Panc1 (cell line): ENCODE measurements around the gene IL10RB. TPM values are rescaled to one million over a fixed set of nuclear protein-coding genes. Genes with fewer than 3 reads are reported as not detected.

Experiments
- ATAC-seq: fragments of 200-7000 bp; cut with Tn5 transposase; 2 replicates; pipeline ENCODE4 v1.9.1; 2020; ENCODE audit warnings: mild to moderate bottlenecking, moderate library complexity
- BruUV-seq: library from RNA; stranded (reverse); fragments of 400-500 nt; replicated peaks from 2 replicates; lab custom pipeline; 2021; lab: Mats Ljungman, UMichigan
- CTCF ChIA-PET: fragments of 300-600 bp; sonication (Branson Sonifier 250); formaldehyde crosslinking; loops from one replicate; lab custom pipeline; 2022; ENCODE audit warnings: antibody characterized with exemption; lab: Charles Lee
- POLR2A ChIA-PET: fragments of 300-600 bp; sonication (Branson Sonifier 250); formaldehyde crosslinking; loops from one replicate; lab custom pipeline; 2022; ENCODE audit warnings: antibody characterized with exemption; lab: Charles Lee
- DNase-seq: peaks from one replicate; pipeline ENCODE4 v3.0.0-alpha.2; 2010; ENCODE audit warnings: low read depth, low spot score
- H3K27ac ChIP-seq: 2 replicates; pipeline ENCODE4 v1.5.1; 2011; ENCODE audit warnings: mild to moderate bottlenecking, low read length, inconsistent platforms
- H3K27me3 ChIP-seq: fragments of 200-500 bp; sonication (Bioruptor generic); 2 replicates; pipeline ENCODE4 v1.6.0; 2014; ENCODE audit warnings: low read length, inconsistent platforms; ENCODE audit not compliant: control insufficient read depth, insufficient read depth
- H3K36me3 ChIP-seq: fragments of 200-500 bp; sonication (Bioruptor generic); 2 replicates; pipeline ENCODE4 v1.5.1; 2014; ENCODE audit warnings: inconsistent platforms, mild to moderate bottlenecking, low read length, moderate library complexity; ENCODE audit not compliant: control insufficient read depth, insufficient read depth
- H3K4me1 ChIP-seq: 2 replicates; pipeline ENCODE4 v1.5.1; 2011; ENCODE audit warnings: inconsistent platforms, mild to moderate bottlenecking, low read length, moderate library complexity; ENCODE audit not compliant: control insufficient read depth, insufficient read depth
- H3K4me3 ChIP-seq, 2 experiments: 2 replicates each; pipeline ENCODE4 v1.5.1; 2011 to 2012; ENCODE audit warnings: low read depth in 2 of 2, low read length in 2 of 2, mild to moderate bottlenecking in 2 of 2, inconsistent platforms in 1 of 2, moderate library complexity in 1 of 2
- H3K9me3 ChIP-seq: fragments of 200-500 bp; sonication (Bioruptor generic); 2 replicates; pipeline ENCODE4 v1.5.1; 2014; ENCODE audit warnings: low read depth, mild to moderate bottlenecking, inconsistent platforms, low read length, moderate library complexity; ENCODE audit not compliant: control insufficient read depth, insufficient read depth
- POLR2AphosphoS5 ChIP-seq: IDR thresholded peaks from 2 replicates; pipeline ENCODE4 v1.6.1; 2012; ENCODE audit warnings: mild to moderate bottlenecking, low read depth, low read length, moderate library complexity
- SIN3A ChIP-seq: IDR thresholded peaks from 2 replicates; pipeline ENCODE4 v1.6.1; 2012; ENCODE audit warnings: low read depth, mild to moderate bottlenecking, low read length, moderate library complexity, borderline replicate concordance; ENCODE audit not compliant: insufficient read depth
- TCF7L2 ChIP-seq: IDR thresholded peaks from 2 replicates; pipeline ENCODE4 v1.6.1; 2011; ENCODE audit warnings: mild to moderate bottlenecking, low read depth, low read length, inconsistent platforms
- in situ Hi-C: cut with HindIII; loops from 2 replicates; pipeline ENCODE4 v1.10.0; 2016; ENCODE audit warnings: low sequenced_read_pairs, low pct_unique_long_range_greater_than_20kb
- intact Hi-C: fragments of 100-400 bp; cut with micrococcal nuclease; formaldehyde crosslinking; loops from one replicate; pipeline ENCODE4 v1.10.0; 2022; ENCODE audit not compliant: unreplicated experiment
- total RNA-seq: library from RNA; stranded (reverse); gene quantifications from one replicate; pipeline ENCODE4 v1.2.1, GENCODE V29; 2021; ENCODE audit not compliant: unreplicated experiment
- TF ChIP-seq, protein P1 (sequence below): fragments of 450-650 bp; IDR thresholded peaks from 2 replicates; pipeline ENCODE4 v1.5.1; 2017; ENCODE audit warnings: mild to moderate bottlenecking
- TF ChIP-seq, protein P2 (sequence below), 2 experiments: IDR thresholded peaks; 2 replicates each; pipeline ENCODE4 v1.6.1; 2011 to 2012; ENCODE audit warnings: low read depth in 2 of 2, control low read depth in 1 of 2, low read length in 1 of 2, mild to moderate bottlenecking in 1 of 2, moderate library complexity in 1 of 2; ENCODE audit not compliant: insufficient read depth in 1 of 2

Gene IL10RB
- total RNA-seq, 1 experiment from 2014 or later = 17.7 TPM

DNA sequence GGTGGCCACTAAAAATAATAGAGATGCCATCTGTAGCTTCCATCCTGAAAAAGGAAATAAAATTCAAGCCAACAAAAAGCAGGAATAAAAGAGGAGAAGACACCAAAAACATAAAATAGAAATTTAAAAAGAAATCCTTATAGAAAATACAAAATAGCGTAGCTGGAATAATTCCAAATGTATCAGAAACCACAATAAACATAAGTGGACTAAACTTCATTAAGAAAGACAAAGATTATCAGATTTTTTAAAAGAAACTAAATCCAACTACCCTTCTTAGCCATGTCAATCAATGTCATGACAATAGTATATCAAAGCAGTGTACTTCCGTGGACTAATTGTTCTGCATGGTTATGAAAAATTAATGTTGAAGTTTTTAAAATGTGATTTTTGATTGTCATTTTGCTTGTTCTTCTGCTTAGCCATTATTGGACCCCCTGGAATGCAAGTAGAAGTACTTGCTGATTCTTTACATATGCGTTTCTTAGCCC is 13.2 kb downstream of the IL10RB start:
- Histone ChIP-seq H3K9me3 (peaks cover 6% of the 10 kb centered on the region; the same call in 1 of the 2 replicates), H3K4me1 (no peaks in the 10 kb centered on the region), H3K36me3 (no peaks in the 10 kb centered on the region; the same call in 1 of the 2 replicates), H3K27ac (no peak overlapping the region), H3K27me3 (no peaks in the 10 kb centered on the region), H3K4me3 (no peak overlapping the region)
- no TSS peak for BruUV-seq
- no peak for TF ChIP-seq TCF7L2
- TF ChIP-seq, protein P1, sequence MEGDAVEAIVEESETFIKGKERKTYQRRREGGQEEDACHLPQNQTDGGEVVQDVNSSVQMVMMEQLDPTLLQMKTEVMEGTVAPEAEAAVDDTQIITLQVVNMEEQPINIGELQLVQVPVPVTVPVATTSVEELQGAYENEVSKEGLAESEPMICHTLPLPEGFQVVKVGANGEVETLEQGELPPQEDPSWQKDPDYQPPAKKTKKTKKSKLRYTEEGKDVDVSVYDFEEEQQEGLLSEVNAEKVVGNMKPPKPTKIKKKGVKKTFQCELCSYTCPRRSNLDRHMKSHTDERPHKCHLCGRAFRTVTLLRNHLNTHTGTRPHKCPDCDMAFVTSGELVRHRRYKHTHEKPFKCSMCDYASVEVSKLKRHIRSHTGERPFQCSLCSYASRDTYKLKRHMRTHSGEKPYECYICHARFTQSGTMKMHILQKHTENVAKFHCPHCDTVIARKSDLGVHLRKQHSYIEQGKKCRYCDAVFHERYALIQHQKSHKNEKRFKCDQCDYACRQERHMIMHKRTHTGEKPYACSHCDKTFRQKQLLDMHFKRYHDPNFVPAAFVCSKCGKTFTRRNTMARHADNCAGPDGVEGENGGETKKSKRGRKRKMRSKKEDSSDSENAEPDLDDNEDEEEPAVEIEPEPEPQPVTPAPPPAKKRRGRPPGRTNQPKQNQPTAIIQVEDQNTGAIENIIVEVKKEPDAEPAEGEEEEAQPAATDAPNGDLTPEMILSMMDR = no peak
- no peak for TF ChIP-seq POLR2AphosphoS5
- TF ChIP-seq, protein P2, sequence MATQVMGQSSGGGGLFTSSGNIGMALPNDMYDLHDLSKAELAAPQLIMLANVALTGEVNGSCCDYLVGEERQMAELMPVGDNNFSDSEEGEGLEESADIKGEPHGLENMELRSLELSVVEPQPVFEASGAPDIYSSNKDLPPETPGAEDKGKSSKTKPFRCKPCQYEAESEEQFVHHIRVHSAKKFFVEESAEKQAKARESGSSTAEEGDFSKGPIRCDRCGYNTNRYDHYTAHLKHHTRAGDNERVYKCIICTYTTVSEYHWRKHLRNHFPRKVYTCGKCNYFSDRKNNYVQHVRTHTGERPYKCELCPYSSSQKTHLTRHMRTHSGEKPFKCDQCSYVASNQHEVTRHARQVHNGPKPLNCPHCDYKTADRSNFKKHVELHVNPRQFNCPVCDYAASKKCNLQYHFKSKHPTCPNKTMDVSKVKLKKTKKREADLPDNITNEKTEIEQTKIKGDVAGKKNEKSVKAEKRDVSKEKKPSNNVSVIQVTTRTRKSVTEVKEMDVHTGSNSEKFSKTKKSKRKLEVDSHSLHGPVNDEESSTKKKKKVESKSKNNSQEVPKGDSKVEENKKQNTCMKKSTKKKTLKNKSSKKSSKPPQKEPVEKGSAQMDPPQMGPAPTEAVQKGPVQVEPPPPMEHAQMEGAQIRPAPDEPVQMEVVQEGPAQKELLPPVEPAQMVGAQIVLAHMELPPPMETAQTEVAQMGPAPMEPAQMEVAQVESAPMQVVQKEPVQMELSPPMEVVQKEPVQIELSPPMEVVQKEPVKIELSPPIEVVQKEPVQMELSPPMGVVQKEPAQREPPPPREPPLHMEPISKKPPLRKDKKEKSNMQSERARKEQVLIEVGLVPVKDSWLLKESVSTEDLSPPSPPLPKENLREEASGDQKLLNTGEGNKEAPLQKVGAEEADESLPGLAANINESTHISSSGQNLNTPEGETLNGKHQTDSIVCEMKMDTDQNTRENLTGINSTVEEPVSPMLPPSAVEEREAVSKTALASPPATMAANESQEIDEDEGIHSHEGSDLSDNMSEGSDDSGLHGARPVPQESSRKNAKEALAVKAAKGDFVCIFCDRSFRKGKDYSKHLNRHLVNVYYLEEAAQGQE (IDR thresholded peaks at IDR 0.05; ENCODE audit: insufficient read depth in 1 of 2, low read depth in 2 of 2, low read length in 1 of 2) = no peak
- no peak for TF ChIP-seq SIN3A
- in situ Hi-C loops = no loop called here
- intact Hi-C loops = no loop called here
- DNase-seq (no peak), ATAC-seq (no peak)
- ChIA-PET POLR2A (interaction anchor here (0.6 kb wide), 1 partner anchor 560 kb away, joined by 6 read pairs; no protein-coding TSS in a partner anchor), CTCF (no interaction called here)

DNA sequence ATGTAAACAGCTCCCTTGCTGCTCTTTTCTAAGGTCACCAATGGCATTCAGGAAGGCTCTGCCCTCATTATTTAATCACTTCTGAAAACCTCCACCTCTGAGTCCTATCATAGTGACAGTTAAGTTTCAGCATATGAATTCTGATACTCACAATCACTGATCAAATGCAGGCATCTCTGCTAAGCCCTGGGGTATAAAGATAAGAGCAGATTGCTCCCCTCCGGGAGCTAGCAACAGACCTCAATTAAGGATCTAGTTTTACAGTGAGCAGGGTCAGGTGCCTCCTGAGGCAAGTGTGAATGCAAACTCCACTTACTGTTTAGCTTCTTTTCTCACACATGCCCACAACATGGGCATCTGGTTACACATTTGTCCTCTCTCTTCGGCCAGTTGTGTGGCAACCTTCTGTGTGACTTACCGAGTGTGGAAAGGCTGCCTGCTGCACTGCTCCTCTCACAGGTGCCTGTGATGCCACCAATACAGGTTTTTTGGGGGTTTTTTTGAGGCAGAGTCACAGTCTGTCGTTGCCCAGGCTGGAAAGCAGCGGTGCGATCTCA is 15.0 kb downstream of the IL10RB start:
- TF ChIP-seq POLR2AphosphoS5 (no peak), SIN3A (no peak), TCF7L2 (no peak)
- TF ChIP-seq, protein P1 = no peak
- TF ChIP-seq, protein P2 (IDR thresholded peaks at IDR 0.05; ENCODE audit: insufficient read depth in 1 of 2, low read depth in 2 of 2, low read length in 1 of 2) = no peak
- no peaks in the 10 kb centered on the region for H3K27me3 ChIP-seq
- ATAC-seq (no peak), DNase-seq (no peak)
- no peaks in the 10 kb centered on the region; the same call in 1 of the 2 replicates for H3K36me3 ChIP-seq
- ChIA-PET CTCF (no interaction called here), POLR2A (no interaction called here)
- H3K4me1 ChIP-seq = no peaks in the 10 kb centered on the region
- in situ Hi-C loops (no loop called here), intact Hi-C loops (no loop called here)
- no peak overlapping the region for H3K27ac ChIP-seq
- peaks cover 6% of the 10 kb centered on the region; the same call in 1 of the 2 replicates for H3K9me3 ChIP-seq
- no TSS peak for BruUV-seq
- H3K4me3 ChIP-seq = no peak overlapping the region
